EL (cell line): ENCODE data around the gene TNN.
"Not testable (repeated sequence)": the region's sequence is repeated elsewhere in the genome, so short reads cannot be mapped to it uniquely, and the experiment has no call there.

Experiments used
- DNase-seq: peaks from one replicate; pipeline ENCODE4 v3.0.0-alpha.2; 2016

TNN gene, protein sequence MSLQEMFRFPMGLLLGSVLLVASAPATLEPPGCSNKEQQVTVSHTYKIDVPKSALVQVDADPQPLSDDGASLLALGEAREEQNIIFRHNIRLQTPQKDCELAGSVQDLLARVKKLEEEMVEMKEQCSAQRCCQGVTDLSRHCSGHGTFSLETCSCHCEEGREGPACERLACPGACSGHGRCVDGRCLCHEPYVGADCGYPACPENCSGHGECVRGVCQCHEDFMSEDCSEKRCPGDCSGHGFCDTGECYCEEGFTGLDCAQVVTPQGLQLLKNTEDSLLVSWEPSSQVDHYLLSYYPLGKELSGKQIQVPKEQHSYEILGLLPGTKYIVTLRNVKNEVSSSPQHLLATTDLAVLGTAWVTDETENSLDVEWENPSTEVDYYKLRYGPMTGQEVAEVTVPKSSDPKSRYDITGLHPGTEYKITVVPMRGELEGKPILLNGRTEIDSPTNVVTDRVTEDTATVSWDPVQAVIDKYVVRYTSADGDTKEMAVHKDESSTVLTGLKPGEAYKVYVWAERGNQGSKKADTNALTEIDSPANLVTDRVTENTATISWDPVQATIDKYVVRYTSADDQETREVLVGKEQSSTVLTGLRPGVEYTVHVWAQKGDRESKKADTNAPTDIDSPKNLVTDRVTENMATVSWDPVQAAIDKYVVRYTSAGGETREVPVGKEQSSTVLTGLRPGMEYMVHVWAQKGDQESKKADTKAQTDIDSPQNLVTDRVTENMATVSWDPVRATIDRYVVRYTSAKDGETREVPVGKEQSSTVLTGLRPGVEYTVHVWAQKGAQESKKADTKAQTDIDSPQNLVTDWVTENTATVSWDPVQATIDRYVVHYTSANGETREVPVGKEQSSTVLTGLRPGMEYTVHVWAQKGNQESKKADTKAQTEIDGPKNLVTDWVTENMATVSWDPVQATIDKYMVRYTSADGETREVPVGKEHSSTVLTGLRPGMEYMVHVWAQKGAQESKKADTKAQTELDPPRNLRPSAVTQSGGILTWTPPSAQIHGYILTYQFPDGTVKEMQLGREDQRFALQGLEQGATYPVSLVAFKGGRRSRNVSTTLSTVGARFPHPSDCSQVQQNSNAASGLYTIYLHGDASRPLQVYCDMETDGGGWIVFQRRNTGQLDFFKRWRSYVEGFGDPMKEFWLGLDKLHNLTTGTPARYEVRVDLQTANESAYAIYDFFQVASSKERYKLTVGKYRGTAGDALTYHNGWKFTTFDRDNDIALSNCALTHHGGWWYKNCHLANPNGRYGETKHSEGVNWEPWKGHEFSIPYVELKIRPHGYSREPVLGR (N-terminal part only)

GRCh38 chr1:175067362-175068106 is at the start of gene TNN:
TNN (plus strand) TSS chr1:175067833; CDS start chr1:175077419, 9,586 bp downstream.
- DNase-seq: no peak

GRCh38 chr1:175019524-175019923 is 48.1 kb upstream of the TNN start:
- DNase-seq: no peak

GRCh38 chr1:175023043-175023921 is 44.4 kb upstream of the TNN start, which contains the start of gene MRPS14:
MRPS14 (minus strand) TSS chr1:175023425; CDS start chr1:175023408, 17 bp downstream.
- peak; percentile 97 for DNase-seq

DNA sequence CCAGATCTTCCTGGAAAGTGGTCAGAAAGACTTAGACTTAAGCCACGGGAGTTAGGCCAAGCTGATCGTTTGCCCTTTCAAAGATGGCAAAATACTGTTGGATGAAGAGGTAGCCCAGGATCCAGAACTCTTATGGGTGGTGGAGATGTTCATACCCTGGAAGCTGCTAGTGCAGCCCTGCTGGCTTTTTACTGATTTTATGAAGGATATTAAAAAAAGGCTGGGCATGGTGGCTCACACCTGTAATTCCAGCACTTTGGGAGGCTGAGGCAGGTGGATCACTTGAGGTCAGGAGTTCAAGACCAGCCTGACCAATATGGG is 43.8 kb upstream of the TNN start:
- not testable (repeated sequence) for DNase-seq

- no peak for DNase-seq
Observed at GRCh38 chr1:175024773-175025172, 42.9 kb upstream of the TNN start.

- DNase-seq: no peak
Observed at GRCh38 chr1:175033953-175034352, 33.7 kb upstream of the TNN start.

- no peak for DNase-seq
Observed at GRCh38 chr1:175034775-175035174, 32.9 kb upstream of the TNN start.

GRCh38 chr1:175035865-175036264 is 31.8 kb upstream of the TNN start:
- no peak for DNase-seq

GRCh38 chr1:175036476-175036875 is 31.2 kb upstream of the TNN start:
- no peak for DNase-seq

GRCh38 chr1:175037416-175037815 is 30.2 kb upstream of the TNN start:
- DNase-seq: no peak

DNA sequence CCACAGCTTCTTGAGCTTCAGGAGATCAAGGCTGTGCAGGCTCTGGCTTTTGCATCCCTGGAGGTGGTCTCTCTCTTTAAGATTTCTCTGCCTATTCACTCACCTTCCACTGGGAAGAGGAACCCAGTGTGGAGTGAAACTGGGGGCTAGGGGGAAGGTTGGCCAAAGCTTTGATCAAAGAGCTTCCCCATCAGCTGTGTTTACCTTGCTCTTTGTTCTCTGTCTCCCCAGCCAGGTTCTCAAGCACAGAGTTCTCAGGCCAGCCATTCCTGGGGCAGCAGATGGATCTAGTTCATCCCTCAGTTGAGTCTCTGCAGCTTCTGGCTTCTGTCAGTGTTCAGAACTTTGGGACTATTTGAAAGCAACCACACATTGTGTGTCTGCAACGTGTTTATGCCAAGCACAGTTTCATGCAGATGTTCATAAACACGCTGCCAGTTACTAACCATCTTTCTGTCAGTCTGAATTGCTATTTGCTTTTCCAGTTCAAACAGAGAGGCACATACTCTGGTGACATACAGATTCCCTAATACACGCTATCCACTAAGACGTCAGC is 27.2 kb upstream of the TNN start:
- DNase-seq: no peak

GRCh38 chr1:175042650-175043049 is 25.0 kb upstream of the TNN start:
- DNase-seq: no peak

DNA sequence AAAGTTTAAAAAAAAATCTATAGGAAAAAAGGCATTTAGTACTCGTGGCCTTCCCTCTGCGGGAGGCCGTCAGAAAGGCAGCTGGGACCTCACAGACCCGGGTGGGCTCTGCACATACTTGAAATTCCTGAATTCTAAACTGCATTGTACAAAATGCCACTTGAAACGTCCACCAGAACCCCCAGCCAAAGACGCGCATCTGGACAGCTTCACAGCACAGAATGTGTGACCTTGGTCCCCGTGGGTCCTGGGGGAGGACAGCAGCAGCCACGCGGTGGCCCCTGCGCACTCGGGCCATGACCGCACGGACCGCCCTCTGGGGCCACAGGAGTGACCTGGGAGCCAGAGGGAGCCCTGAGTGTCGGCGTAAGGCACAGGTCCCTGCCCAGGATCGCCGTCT is 23.8 kb upstream of the TNN start:
- DNase-seq: no peak

GRCh38 chr1:175044591-175044990 is 23.0 kb upstream of the TNN start:
- DNase-seq: not testable (repeated sequence)

- DNase-seq: no peak
Observed at GRCh38 chr1:175045097-175045496, 22.5 kb upstream of the TNN start.

- DNase-seq: no peak
Observed at GRCh38 chr1:175045519-175045918, 22.1 kb upstream of the TNN start.

- no peak for DNase-seq
Observed at GRCh38 chr1:175050992-175051391, 16.6 kb upstream of the TNN start.

- DNase-seq: no peak
Observed at GRCh38 chr1:175054736-175055135, 12.9 kb upstream of the TNN start.

DNA sequence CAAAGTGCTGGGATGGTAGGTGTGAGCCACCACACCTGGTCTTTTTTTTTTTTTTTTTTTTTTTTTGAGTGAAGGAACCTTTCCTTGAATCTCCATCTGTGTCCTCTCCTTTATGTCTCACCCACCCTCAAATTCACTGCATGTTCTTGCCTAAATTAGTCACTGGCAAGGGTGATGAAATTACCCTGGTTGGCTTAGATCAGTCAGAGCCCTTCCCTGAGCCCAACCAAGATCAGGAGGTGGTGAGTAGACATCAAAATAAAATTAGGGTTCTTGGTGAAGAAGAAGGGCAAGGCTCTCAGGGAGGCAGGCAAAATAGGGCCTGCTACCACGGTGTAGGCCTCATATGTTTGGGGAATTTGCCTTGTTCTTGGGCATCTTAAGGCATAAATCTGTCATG is 5.3 kb upstream of the TNN start:
- no peak for DNase-seq

DNA sequence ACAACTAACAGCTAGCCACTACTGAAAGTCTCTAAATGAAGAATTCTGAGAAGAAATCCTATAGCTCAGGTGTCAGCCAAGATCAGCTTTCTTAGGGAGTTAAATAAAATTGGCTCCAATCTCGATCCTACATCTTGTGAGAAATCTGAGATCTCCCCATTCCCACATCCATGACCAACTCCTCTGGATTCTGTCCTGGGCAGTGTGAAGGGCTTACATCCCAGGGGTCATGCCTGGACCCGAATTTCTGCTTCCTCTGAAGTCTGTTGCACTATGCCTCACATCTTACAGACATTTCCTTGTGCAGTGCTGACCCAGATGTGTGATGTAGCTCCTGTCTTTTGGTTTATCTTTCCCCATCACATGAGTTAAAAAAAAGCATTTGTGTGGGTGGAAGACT is 4.8 kb upstream of the TNN start:
- no peak for DNase-seq

GRCh38 chr1:175070818-175071217 is 3.2 kb downstream of the TNN start:
- no peak for DNase-seq
